HG02884 (cell line): ENCODE data around the gene LMNTD2.
"Not testable (repeated sequence)": the region's sequence is repeated elsewhere in the genome, so short reads cannot be mapped to it uniquely, and the experiment has no call there.

ENCODE experiments used
- ATAC-seq: cut with Tn5 transposase; IDR thresholded peaks from one replicate; pipeline ENCODE4 v1.9.1; 2021; ENCODE audit warnings: mild to moderate bottlenecking, moderate library complexity; ENCODE audit not compliant: unreplicated experiment

The LMNTD2 gene

DNA sequence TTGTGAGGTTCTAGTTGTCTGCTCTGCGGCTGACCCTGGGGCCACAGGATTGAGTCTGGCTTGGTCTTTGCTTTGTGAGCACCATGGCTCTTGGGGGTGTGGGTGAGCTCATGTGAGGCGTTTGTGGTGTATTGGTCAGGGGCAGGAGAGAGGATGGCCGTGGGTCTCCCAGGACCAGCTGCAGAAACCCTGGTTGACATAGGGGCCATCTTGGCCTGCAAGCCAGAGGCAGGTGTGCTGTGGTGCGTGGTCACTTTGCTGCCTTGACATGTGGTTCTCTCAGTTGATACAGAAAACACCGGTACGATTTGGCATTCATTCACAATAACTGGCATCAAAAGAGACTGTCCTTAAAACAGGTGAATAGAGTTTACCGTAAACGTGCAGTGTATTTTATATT is 27.0 kb upstream of the LMNTD2 start:
- no peak for ATAC-seq

GRCh38 chr11:586376-587316 is 26.1 kb upstream of the LMNTD2 start:
- no peak for ATAC-seq

DNA sequence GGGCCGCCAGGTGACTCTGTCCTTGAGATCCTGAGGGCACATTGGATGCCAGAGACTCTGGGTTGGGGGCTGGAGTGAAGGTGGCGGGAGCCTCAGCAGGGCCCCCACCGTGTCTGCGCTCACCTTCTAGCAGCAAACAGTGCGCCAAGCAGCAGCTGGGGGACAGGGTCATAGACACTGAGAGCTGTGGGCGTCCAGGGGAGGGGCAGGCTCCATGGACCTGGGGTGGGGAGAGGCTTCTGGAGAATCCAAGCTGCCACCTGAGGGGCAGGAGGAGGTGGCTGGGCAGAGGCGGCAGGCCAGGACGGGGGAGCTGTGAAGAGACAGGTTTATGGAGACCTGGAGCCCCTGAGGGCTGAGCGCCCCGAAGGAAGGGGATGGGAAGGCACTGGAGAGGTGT is 23.7 kb upstream of the LMNTD2 start:
- no peak for ATAC-seq

DNA sequence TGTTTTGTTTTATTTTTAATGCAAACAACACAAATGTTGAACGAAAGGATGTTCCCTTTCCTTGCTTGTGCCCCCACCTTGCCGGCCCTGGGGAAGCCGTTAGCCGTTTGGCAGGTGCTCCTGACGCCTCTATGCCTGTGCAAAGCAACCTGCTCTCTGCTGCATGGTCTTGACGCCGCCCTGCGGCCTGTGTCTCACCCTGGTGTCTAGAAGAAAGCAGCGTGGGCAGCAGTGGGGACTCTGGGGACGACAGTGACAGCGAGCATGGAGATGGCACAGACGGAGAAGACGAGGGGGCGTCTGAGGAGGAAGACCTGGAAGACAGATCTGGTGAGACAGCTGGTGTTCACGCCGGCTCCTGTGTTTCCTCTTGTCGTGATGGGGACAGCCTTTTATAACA is 21.2 kb upstream of the LMNTD2 start:
- ATAC-seq, result no peak

GRCh38 chr11:581342-581741 is 20.8 kb upstream of the LMNTD2 start:
- no peak for ATAC-seq

GRCh38 chr11:579830-580601 is 19.5 kb upstream of the LMNTD2 start:
- ATAC-seq, result no peak

DNA sequence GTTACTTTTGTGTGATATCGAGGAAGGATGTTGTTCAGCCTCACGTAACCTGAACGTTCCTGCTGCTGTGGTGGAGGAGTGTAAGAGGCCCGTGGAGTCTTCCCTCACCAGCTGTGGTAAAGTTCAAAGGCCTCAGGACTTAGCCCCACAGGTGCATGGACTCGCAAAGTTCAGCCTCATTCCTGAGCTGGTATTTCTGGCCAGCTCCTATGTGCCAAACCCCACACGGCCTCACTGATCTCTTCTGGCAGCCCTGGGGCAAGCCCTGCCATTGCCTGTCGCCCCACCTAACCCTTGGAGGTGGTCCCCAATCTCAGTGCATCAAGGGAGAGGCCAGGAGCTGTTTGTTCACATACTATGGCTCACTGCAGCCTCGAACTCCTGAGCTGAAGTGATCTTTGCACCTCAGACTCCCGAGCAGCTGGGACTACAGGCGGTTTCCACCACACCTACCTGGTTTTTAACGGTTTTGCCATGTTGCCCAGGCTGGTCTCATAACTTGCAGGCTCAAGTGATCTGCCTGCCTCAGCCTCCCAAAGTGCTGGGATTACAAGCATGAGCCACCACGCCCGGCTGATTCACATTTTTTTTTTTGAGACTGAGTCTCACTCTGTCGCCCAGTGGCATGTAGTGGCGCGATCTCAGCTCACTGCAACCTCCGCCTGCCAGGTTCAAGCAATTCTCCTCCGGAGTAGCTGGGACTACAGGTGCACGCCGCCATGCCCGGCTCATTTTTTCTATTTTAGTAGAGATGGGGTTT is 17.9 kb upstream of the LMNTD2 start:
- no peak for ATAC-seq

DNA sequence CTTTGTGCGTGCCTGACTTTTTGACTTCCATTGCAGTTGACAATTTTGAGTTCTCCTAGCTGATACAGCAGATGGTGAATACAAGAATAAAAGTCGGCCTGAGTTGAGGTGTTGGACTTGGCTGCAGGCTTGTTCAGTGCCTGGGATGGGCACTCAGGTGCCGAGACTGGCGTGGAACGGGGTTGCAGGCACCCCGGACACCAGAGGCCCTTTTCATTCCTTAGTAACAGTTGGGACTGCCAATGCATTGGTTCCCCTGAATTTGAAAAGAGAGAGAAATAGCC is 17.0 kb upstream of the LMNTD2 start:
- ATAC-seq, result no peak

DNA sequence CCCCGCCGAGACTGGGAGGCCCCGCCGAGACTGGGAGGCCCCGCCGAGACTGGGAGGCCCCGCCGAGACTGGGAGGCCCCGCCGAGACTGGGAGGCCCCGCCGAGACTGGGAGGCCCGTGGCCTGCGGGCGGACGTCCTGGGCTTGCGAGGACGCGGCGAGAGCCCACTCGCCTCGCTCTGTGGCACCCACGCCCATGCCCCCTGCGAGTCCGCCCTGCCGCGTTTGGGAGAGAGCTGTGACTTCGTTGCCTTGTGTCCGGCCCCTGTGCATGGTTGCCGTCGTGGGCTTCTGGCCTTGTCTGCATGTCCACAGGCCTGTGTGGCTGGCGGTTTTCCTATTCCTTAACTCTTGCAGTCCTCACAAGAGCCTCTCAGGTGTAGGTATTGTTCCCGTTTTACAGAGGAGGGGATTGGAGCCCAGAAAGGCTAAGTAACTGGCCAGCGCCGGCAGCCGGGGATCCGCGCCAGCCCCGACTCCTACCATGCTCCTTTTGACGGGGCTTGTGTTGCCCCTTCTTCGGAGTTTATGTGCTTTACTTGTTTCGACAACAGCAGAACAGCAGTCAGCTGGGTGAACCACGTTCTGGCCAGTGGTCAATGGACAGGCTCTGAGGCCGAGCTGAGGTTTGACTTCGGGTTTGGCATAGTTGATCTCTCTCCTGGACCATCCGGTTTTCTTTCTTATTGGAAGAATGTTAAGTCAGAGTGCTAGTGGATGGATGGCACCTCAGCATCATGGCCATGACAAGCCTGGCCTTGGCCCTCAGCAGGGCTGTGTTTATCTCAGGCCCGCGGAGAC is 16.5 kb upstream of the LMNTD2 start:
- no peak for ATAC-seq

DNA sequence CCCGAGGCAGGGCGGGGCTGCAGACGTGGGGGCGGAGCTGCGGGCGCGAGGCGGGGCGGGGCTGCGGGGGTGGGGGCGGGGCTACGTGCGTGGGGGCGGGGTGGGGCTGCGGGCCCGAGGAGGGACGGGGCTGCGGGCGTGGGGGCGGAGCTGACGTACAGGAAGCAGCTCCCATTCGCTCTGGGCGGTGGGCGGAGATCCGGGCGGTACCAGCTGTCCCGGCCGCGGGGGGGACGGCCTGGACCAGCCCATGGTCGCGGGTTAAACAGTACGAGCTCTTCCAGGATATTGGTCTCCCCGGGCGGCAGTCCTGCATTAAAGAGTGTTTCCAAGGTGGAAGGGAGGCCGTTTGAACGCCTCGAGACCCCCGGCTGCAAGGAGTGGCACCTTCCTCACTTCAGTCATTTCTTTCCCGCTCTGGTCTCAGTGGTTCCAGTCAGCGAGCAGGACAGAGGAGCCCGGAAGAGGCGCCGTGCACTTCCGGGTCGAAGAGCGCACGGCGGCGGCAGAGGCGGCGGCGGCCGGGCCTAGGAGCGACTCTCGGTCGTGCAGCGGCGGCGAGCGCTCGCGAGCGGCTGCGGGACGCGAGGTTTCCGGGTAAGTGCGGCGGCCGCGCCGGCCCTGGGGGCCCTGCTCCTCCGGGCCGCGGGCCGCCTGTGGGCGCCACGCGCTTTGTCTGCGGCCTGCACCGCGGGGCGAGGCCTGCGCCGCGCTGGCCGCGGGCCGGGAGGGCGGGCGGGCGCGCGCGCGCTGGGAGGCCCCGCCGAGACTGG is 15.6 kb upstream of the LMNTD2 start, which contains the start of gene PHRF1:
Gene PHRF1, plus strand, starts transcription at position 475 of the 773 bp plus-strand sequence. CDS start 5,043 bp downstream, outside the sequence.
- peak; percentile 83 for ATAC-seq

DNA sequence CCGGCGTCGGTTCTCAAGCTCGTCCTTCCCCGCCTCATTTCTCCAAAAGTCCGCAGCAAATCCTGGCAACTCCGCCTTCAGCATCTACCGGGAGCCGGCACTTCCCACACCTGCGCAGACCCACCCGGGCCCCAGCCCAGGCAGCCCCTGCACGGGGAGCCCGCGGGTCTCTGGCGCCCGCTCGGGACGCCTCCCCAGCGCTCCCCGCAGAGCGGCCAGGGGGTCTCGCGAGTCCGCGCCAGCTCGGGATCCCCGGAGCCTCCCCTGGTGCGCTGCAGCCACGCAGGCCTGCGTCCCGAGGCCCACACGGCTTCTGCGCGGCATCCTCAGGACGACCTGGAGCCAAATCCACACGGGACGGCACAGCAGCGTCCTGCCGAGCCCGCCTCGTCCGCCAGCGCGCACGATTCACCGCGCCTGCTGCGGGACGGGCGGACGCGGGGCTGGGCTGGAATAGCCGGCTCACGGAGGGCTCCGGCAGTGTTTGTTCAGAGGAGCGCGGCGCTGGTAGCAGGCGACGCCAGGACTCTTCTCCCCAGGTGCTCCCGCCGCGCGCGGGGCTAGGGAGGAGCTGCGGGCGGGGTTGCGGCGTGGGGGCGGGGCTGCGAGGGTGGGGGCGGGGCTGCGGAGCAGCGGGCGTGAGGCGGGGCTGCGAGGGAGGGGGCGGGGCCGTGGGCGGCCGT is 14.9 kb upstream of the LMNTD2 start:
- ATAC-seq, result peak; percentile 22

DNA sequence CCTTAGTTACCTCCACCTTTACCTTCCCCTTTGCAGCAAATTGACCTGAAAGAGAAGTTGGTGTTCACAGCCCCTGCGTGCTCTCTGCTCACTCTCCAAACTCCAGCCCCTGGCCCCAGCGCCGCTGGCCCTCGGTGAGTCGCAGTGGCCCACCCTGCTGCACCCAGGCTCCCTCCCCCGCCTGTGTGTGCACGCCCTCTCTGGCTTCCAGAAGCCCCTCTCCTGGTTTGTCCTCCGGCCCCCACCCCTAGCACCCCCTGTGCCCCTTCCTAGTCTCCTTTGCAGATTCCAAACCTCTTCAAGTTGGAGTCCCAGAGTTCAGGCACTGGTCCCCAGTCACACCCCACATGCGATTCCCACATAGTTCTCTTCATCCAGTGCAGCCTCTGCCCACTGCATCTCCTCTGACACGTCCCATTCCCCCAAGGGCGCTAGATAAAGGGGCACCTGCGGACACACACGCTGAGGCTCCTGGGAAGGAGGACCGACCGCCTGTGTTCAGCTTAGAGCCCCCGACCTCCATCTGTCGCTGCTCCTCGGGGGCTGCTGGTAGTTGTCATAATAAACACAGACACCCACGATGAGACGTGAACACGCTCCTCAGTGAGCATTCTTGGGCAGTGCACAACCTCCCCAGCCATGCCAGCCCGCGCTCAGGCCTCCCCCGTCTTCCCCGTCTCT is 14.2 kb upstream of the LMNTD2 start:
- ATAC-seq, result no peak

DNA sequence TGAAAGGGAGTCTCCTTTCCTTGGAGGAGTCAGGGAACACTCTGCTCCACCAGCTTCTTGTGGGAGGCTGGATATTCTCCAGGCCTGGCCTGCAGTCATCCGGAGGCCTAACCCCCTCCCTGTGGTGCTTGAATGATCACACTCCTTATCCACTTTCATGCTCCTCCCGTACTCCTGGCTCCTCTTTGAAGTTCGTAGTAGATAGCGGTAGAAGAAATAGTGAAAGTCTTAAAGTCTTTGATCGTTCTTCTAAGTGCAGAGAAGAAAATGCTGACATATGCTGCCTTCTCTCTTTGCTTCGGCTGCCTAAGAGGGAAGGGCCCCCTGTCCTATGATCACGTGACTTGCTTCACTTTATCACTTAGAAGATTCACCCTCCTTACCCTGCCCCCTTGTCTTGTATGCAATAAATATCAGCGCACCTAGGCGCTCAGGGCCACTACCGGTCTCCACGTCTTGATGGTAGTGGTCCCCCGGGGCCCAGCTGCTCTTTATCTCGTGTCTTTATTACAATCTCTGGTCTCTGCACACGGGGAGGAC is 13.6 kb upstream of the LMNTD2 start:
- ATAC-seq, result not testable (repeated sequence)

- no peak for ATAC-seq
Observed at GRCh38 chr11:573146-573759, 12.7 kb upstream of the LMNTD2 start.

DNA sequence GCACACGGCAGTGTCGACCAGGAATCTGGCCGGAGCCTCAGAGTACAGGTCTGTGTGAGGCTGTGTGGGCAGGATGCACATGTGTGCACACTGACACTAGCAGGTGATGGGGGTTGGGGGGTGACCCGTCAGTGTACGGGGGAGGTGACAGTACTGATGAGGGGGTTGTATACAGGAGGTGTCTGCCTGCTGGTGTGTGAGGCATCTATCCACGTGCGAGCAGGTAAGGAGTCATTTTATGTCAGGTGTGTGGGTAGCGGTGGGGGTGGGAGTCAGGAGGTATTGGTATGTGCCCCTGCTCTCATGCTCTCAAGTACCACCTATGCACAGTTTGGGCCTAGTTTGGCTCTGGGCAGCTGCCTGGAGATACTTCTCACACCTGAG is 11.3 kb upstream of the LMNTD2 start:
- ATAC-seq, result no peak

GRCh38 chr11:569158-569885 is 8.8 kb upstream of the LMNTD2 start:
- no peak for ATAC-seq
